ENCODE data around the gene ITPR2. TPM values are rescaled to one million over a fixed set of nuclear protein-coding genes. Genes with fewer than 3 reads are reported as not detected.

Gene ITPR2
- total and polyA plus RNA-seq, 2 of the 13 experiments (the other 11 are each of a cell fraction or from before 2014, with no cell fraction given): 31.9 to 81.9 TPM

GRCh38 chr12:26845984-26846383 is 13.0 kb upstream of the ITPR2 start (continued):
- TF ChIP-seq, protein P1, sequence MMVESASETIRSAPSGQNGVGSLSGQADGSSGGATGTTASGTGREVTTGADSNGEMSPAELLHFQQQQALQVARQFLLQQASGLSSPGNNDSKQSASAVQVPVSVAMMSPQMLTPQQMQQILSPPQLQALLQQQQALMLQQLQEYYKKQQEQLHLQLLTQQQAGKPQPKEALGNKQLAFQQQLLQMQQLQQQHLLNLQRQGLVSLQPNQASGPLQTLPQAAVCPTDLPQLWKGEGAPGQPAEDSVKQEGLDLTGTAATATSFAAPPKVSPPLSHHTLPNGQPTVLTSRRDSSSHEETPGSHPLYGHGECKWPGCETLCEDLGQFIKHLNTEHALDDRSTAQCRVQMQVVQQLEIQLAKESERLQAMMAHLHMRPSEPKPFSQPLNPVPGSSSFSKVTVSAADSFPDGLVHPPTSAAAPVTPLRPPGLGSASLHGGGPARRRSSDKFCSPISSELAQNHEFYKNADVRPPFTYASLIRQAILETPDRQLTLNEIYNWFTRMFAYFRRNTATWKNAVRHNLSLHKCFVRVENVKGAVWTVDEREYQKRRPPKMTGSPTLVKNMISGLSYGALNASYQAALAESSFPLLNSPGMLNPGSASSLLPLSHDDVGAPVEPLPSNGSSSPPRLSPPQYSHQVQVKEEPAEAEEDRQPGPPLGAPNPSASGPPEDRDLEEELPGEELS (CRISPR knock-in tag; IDR thresholded peaks at IDR 0.05): 0 out of 2 replicates have a peak, but pooled peaks have one; percentile 15
- TF ChIP-seq KAT8 (CRISPR knock-in tag; IDR thresholded peaks at IDR 0.05) (0 out of 2 replicates have a peak, but pooled peaks have one; percentile 25), TEAD3 (CRISPR knock-in tag; optimal IDR thresholded peaks at IDR 0.05; ENCODE audit: borderline replicate concordance) (peak; percentile 71), CEBPG (CRISPR knock-in tag; IDR thresholded peaks at IDR 0.05) (peak; percentile 65), EP300 (IDR thresholded peaks at IDR 0.05; ENCODE audit: low read depth in 2 of 2, low read length in 2 of 2) (0 out of 4 replicates have a peak, but pooled peaks of 1 of the 2 experiments have one; percentile 11), EP300 (CRISPR knock-in tag; IDR thresholded peaks at IDR 0.05; ENCODE audit: borderline replicate concordance) (no peak), NCOA2 (CRISPR knock-in tag; IDR thresholded peaks at IDR 0.05) (peak; percentile 48; the same call in 1 of the 2 replicates), MED1 (CRISPR knock-in tag; IDR thresholded peaks at IDR 0.05) (0 out of 2 replicates have a peak, but pooled peaks have one; percentile 27), PHF20 (CRISPR knock-in tag; IDR thresholded peaks at IDR 0.05) (no peak), ZNF75D (CRISPR knock-in tag; IDR thresholded peaks at IDR 0.05; ENCODE audit: borderline replicate concordance) (no peak), GATAD2A (CRISPR knock-in tag; IDR thresholded peaks at IDR 0.05) (0 out of 2 replicates have a peak, but pooled peaks have one; percentile 37), CEBPB (IDR thresholded peaks at IDR 0.05; ENCODE audit: borderline replicate concordance, low read depth, low read length) (peak; percentile 72)

- no TSS peak for BruUV-seq (replicated peaks)
- Histone ChIP-seq H3K79me2 (ENCODE audit: insufficient read depth, low read length) (no peaks in the 10 kb centered on the region), H4K20me1 (ENCODE audit: insufficient read depth, low read length) (no peaks in the 10 kb centered on the region), H3K27ac (ENCODE audit: extremely low read length, insufficient read depth, low read length) (no peak overlapping the region), H2AFZ (ENCODE audit: low read length) (no peak overlapping the region), H3K4me1 (ENCODE audit: insufficient read depth, low read length) (peaks cover 31% of the 10 kb centered on the region), H3K27me3 (ENCODE audit: control insufficient read depth in 1 of 2, insufficient read depth in 2 of 2, low read length in 2 of 2) (no peaks in the 10 kb centered on the region), H3K36me3 (replicated peaks in 1 of 2; ENCODE audit: control insufficient read depth in 1 of 2, insufficient read depth in 2 of 2, low read length in 2 of 2) (no peaks in the 10 kb centered on the region), H3K9me3 (ENCODE audit: low read length) (no peaks in the 10 kb centered on the region), H3K4me3 (replicated peaks in 1 of 3; ENCODE audit: insufficient read depth in 1 of 3, low read depth in 2 of 3, low read length in 3 of 3) (peak overlapping the region in 1 of 3 experiments; percentile 10; a peak in 2 of 6 replicates), H3K9ac (ENCODE audit: insufficient read depth, low read depth, low read length) (no peak overlapping the region), H3K4me2 (ENCODE audit: low read depth, low read length) (peak overlapping the region; percentile 63)
- POLR2A ChIA-PET: no interaction called here
- WGBS (ENCODE audit: low lambda C conversion rate): 9% methylated on average over 11 of the region's 11 CpGs
- DNase-seq (ENCODE audit: low spot score) (peak; percentile 51), ATAC-seq (peak; percentile 87), FAIRE-seq (peak; percentile 28)
- CTCF ChIA-PET (ENCODE audit: low intra/inter-chr PET ratio, low total read pairs): interaction anchor here (0.7 to 1.7 kb wide), 2 partner anchors 12 to 40 kb away, joined by 3 to 9 read pairs; partner anchors contain the start of gene ITPR2
- intact Hi-C loops (cut with micrococcal nuclease; ENCODE audit: unreplicated experiment): loop anchor here (1.0 kb wide), 1 partner anchor 12 kb away; the partner anchor contains the start of gene ITPR2
- in situ Hi-C loops (cut with HindIII; ENCODE audit: extremely low pct_ligation_motif_present, low pct_unique_long_range_greater_than_20kb): no loop called here
- TF ChIP-seq TEAD3 (CRISPR knock-in tag; optimal IDR thresholded peaks at IDR 0.05; ENCODE audit: borderline replicate concordance) (peak; percentile 11), STAG1 (CRISPR knock-in tag; IDR thresholded peaks at IDR 0.05) (peak; percentile 60), ZNF83 (CRISPR knock-in tag; IDR thresholded peaks at IDR 0.05; ENCODE audit: borderline replicate concordance) (no peak)
- TF ChIP-seq, protein P2, sequence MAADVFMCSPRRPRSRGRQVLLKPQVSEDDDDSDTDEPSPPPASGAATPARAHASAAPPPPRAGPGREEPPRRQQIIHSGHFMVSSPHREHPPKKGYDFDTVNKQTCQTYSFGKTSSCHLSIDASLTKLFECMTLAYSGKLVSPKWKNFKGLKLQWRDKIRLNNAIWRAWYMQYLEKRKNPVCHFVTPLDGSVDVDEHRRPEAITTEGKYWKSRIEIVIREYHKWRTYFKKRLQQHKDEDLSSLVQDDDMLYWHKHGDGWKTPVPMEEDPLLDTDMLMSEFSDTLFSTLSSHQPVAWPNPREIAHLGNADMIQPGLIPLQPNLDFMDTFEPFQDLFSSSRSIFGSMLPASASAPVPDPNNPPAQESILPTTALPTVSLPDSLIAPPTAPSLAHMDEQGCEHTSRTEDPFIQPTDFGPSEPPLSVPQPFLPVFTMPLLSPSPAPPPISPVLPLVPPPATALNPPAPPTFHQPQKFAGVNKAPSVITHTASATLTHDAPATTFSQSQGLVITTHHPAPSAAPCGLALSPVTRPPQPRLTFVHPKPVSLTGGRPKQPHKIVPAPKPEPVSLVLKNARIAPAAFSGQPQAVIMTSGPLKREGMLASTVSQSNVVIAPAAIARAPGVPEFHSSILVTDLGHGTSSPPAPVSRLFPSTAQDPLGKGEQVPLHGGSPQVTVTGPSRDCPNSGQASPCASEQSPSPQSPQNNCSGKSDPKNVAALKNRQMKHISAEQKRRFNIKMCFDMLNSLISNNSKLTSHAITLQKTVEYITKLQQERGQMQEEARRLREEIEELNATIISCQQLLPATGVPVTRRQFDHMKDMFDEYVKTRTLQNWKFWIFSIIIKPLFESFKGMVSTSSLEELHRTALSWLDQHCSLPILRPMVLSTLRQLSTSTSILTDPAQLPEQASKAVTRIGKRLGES (CRISPR knock-in tag; IDR thresholded peaks at IDR 0.05; ENCODE audit: borderline replicate concordance): no peak
These were observed 12.2 kb upstream of the ITPR2 start for GRCh38 chr12:26845057-26845666.
